Activated gamma-delta T cell (primary cell): Measurements from ENCODE around the gene KHSRP.

Experiments used
- DNase-seq: peaks from one replicate; lab custom pipeline; 2025; lab: John Stamatoyannopoulos, UW
- total RNA-seq, 2 donors: gene quantifications; one replicate each; lab custom pipeline; 2026; lab: John Stamatoyannopoulos, UW

KHSRP gene, protein sequence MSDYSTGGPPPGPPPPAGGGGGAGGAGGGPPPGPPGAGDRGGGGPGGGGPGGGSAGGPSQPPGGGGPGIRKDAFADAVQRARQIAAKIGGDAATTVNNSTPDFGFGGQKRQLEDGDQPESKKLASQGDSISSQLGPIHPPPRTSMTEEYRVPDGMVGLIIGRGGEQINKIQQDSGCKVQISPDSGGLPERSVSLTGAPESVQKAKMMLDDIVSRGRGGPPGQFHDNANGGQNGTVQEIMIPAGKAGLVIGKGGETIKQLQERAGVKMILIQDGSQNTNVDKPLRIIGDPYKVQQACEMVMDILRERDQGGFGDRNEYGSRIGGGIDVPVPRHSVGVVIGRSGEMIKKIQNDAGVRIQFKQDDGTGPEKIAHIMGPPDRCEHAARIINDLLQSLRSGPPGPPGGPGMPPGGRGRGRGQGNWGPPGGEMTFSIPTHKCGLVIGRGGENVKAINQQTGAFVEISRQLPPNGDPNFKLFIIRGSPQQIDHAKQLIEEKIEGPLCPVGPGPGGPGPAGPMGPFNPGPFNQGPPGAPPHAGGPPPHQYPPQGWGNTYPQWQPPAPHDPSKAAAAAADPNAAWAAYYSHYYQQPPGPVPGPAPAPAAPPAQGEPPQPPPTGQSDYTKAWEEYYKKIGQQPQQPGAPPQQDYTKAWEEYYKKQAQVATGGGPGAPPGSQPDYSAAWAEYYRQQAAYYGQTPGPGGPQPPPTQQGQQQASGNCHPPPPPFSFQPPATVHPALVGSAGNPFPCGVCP
- total RNA-seq = 72.5 to 78.1 reads per million in 2 donors

GRCh38 chr19:6424195-6424938 is at the start of gene KHSRP:
TSS of gene KHSRP (minus strand) at chr19:6424811. CDS start at chr19:6424701, 110 bp downstream.
- peak; percentile 96 for DNase-seq

DNA sequence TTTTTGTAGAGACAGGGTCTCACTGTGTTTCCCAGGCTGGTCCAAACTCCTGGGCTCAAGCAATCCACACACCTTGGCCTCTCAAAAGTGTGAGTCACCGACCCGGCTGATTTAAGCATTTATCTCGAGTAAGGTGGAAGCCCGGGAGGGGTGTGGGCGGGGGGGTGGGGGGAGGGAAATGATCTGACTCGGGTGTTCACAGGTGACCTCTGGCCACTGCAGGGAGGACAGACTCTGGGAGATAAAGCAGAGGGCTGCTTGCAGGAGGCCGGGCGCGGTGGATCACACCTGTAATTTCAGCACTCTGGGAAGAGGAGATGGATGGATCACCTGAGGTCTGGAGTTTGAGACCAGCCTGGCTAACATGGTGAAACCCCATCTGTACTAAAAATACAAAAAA is 49.0 kb upstream of the KHSRP start:
- DNase-seq = no peak

GRCh38 chr19:6472713-6473112 is 48.1 kb upstream of the KHSRP start:
- DNase-seq = no peak

- DNase-seq = no peak
These were observed 46.5 kb upstream of the KHSRP start for GRCh38 chr19:6471076-6471475.

- no peak for DNase-seq
These were observed 45.6 kb upstream of the KHSRP start for GRCh38 chr19:6470173-6470572.

- no peak for DNase-seq
These were observed 42.8 kb upstream of the KHSRP start for GRCh38 chr19:6467384-6467783.

GRCh38 chr19:6466526-6467248 is 42.1 kb upstream of the KHSRP start:
- no peak for DNase-seq

GRCh38 chr19:6465663-6466062 is 41.1 kb upstream of the KHSRP start:
- no peak for DNase-seq

DNA sequence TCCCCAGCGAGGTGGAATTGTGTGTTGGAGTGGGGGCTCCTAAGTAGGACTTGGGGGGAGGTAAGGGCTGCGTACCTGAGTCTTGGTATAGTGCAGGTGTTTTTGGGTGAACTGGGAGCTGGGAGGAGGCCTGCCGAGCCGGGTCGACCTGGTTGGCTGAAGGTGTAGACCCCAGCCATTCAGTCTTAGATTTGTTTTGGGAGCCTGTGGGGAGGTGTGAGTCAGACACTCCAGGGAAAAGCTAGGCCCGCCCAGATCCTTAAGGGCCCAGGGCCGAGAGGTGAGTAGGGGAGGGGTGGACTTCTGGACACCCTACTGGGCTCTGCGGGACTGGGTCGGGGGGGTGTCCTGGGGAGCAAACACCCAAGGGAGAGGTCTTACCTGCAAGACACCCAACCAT is 40.4 kb upstream of the KHSRP start:
- DNase-seq = no peak

DNA sequence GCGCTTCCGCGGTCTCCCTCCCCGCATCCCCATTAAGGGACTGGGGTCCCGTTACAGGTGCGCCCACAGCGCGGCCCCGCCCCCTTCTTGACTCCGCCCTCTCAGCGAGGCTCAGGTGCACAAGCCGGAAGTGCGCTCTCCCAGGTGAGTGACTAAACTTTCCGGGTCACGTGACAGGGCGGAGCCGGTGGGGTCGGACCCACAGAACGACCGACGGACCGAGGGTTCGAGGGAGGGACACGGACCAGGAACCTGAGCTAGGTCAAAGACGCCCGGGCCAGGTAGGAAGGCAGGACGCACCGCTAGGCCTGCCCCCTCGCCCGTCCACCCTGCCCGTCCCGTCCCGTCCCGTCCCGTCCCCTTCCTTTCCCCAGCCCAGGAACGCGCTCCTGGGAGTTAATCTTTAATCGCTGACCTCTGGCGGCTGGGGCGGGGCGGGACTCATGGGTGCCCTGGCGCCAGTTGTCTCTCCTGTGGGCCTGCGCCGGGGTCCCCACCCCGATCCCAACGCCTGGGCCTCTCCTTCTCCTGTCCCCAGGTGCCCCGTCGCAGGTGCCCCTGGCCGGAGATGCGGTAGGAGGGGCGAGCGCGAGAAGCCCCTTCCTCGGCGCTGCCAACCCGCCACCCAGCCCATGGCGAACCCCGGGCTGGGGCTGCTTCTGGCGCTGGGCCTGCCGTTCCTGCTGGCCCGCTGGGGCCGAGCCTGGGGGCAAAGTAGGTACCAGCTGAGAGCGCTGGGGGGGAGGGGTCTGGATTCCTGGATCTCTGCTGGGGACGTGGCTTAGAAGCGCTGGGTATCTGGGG is 39.7 kb upstream of the KHSRP start, which contains the start of gene CRB3:
Gene CRB3 (plus strand): TSS at position 202 of the 804 bp plus-strand sequence. CDS start 431 bp downstream, at position 633.
- DNase-seq = no peak

DNA sequence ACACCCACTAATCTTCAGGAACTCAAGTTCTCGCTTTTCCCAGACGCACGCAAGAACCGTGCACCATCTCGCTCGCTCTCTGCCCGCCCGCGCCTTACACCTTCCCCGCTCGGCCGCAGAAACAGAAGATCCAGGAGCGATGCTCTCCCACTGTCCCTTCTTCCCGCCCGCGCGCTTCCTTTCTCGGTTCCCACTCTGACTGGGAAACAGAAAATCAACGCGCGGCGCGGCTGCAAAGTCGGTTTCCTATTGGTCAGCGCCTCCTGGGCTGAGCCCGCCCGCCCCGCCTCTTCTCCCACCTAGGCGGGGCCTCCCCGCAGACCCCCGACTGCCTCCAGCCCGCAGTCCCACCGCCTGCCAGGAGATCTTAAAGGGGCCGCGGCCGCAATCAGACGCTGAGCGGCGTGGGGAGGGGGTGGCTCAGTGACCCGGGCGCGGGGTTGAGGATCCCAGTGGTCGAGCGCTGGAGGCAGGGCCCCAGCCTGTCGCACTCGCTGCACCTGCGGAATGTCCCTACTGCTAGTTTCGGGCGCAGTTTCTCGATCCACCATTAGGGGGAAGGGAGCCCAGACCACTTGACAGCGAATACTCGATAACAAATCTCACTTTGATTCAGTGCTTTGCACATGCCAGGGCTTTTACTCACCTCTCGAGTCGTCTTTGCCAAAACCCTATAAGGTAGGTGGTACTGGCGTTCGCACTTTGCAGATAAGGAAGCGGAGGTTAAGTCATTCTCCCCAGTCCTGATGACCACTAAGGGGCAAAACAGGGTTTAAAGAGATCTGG is 35.7 kb upstream of the KHSRP start:
- peak; percentile 86 for DNase-seq

DNA sequence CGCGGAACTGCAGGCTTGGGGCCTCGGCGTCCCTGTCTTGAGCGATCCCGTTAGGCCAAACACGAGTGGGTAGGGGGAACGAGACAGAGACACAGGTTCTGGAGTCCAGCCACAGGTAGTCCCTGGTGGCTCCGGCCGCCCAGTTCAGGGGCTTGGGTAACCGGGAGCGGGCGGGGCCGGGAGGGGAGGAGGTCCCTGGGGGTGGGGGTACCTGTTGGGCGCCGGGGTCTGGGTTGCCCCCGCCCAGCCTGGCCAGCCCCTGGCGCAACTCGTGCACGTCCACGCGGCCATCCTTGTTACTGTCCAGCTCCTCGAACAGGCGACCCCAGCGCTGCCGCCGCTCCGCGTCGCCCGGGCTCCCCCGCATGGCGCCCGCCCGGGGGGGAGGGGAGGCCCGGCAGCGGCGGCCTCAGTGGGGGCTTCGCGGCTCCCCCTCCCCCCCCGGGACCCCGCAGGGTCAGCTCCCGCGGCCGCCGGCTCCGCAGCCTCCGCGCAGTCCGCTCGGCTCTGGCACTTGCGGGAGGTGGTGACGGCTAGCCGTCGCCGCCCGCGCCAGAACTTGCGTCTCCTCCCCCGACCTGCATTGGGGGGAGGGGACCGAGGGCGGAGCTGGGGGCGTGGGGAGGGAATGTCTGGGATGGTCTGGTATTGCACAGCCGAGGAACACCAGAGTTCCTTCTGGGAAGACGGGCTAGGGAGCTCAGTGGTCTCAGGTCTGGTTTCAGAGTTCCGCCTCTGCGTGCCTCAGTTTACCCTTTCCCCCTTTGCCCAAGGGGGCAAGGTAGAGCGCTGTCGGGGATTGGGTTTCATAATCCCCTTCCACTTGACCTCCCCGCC is 34.9 kb upstream of the KHSRP start, which contains the start of gene SLC25A23:
Gene SLC25A23 (minus strand): TSS at position 531 of the 837 bp plus-strand sequence. CDS start 164 bp downstream, at position 367.
- no peak for DNase-seq

GRCh38 chr19:6458695-6459261 is 34.2 kb upstream of the KHSRP start:
- DNase-seq = no peak

- DNase-seq = no peak
These were observed 33.5 kb upstream of the KHSRP start for GRCh38 chr19:6457958-6458694.

GRCh38 chr19:6455924-6456323 is 31.3 kb upstream of the KHSRP start:
- no peak for DNase-seq

DNA sequence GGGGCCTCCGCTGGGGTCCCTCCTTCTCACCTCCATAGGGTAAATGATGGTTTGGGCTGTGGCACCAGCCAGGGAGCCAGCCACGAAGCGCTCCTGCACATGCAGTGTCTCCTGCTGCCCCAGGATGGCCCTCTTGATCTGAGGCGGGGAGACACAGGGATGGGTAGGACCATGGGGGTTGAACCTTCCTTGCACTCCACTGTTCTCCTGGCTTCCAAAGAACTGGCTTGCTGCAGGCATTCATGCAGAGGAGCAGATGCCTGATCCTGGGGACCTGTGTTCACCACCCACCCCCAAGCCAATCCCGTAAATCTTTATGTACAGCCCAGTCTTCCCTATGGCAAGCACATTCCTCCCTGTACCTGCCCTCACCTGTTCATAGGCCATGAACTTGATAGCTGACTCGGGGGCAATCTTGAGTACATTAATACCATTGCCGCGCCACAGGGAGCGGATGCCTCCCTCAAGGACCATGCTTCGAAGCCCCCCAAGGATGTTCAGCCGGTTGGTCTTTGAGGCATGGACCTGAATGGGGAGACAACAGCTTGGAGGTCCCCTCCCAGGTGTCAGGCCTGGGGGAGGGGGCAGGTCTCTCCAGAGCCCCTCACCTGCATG is 29.4 kb upstream of the KHSRP start:
- DNase-seq = no peak

DNA sequence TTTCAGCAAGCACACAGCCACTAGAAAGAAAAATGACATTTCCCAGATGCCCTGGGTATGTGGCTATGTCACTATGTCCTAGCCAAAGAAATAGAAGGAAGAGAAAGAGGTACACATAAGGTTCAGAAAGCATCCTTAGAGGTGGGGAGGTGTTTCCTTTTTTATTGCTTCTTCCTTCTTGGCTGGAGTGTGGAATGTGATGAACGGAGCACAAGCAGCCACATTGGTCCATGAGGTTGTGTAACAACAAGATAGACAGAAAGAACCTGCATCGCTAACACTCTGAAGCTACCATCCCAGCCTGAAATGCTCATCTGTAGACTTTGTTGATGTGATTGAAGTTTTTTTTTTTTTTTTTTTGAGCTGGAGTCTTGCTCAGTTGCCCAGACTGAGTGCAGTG is 28.3 kb upstream of the KHSRP start:
- DNase-seq = no peak
